Activated T-helper 1 cell treated with anti-CD3 and anti-CD28 coated beads, Interleukin-2, amount 50 U/mL, for 16 hours (primary cell): ENCODE results near the gene ARHGAP25.

ENCODE experiments used
- DNase-seq, 2 donors: peaks; one replicate each; pipeline ENCODE4 v3.0.0-alpha.2; 2020; ENCODE audit warnings: low read depth in 1 of 2, low spot score in 1 of 2

ARHGAP25 gene

DNA sequence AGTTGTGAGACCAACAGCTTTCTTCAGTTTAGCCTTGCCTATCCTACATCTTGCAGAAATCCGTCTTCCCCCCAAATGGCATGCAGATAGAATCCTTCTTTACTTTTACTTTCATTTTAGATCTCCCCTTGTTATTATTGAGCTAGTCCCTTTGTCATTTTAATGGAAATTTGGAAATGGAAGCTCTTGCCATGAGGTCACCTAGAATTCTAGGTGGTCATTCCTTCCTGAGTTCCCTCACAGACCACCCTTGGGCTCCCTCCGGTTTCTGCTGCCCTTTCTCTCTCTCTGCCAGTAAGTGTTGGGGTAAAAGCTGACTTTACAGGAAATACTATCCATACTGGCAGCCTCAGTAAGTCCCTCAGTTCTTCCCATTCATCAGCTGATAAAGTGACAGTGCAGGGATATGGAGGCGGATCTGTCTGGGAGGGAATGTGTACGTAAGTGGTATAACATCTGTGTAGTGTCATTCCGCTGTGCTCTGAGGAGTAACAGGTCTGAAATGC, 30.2 kb downstream of the ARHGAP25 start:
- DNase-seq = no peak

DNA sequence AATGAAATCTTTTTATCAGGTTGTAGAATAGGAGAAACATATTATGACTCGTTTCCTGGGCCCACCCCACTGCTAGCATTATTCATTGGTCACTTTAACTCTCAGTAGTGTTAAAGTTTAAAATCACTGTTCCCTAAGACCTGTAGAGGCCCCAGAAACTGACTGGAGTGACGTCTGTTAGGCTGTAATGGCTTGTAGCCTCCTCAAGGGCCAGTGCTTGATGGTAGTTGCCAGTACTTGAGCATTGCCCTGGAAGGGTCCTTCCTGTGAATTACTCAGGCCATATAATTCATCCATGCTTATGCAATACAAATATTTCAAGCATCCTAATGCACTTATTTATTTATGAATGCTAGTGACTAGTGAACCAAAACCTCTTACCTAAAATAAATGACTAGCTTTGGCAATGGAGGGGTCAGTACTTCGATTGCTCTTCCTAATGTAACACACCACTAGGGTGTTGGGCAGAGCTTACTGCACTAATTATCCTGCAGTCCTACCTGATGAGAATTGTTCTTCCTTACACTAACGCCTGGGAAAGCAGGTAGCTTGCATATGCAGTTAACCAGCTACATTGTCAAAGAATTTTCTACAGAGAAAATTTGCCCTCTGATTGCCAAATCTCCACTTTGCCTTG, 31.2 kb downstream of the ARHGAP25 start:
- DNase-seq = no peak

DNA sequence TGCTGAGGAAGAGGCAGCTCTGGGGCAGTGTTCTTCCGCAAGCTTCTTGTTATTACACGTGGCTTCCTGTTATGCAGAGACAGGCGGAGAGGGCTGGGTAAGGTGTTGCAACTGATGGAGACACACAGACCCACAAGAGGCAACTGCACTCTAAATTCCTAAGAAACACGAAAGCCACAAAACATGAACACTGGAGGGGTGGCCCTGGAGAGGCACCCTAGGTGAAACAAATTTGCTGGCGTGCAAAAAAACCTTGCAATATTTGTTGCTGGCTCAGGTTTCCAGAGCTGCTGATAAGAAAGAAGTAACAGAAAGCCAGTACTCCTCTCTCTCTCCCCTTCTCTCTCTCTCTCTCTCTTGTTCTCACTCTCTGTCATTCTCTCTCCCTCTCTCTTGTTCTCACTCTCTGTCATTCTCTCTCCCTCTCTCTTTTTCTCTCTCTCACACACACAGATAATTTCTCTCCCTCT, 31.8 kb downstream of the ARHGAP25 start:
- DNase-seq = peak; percentile 24 to 43

DNA sequence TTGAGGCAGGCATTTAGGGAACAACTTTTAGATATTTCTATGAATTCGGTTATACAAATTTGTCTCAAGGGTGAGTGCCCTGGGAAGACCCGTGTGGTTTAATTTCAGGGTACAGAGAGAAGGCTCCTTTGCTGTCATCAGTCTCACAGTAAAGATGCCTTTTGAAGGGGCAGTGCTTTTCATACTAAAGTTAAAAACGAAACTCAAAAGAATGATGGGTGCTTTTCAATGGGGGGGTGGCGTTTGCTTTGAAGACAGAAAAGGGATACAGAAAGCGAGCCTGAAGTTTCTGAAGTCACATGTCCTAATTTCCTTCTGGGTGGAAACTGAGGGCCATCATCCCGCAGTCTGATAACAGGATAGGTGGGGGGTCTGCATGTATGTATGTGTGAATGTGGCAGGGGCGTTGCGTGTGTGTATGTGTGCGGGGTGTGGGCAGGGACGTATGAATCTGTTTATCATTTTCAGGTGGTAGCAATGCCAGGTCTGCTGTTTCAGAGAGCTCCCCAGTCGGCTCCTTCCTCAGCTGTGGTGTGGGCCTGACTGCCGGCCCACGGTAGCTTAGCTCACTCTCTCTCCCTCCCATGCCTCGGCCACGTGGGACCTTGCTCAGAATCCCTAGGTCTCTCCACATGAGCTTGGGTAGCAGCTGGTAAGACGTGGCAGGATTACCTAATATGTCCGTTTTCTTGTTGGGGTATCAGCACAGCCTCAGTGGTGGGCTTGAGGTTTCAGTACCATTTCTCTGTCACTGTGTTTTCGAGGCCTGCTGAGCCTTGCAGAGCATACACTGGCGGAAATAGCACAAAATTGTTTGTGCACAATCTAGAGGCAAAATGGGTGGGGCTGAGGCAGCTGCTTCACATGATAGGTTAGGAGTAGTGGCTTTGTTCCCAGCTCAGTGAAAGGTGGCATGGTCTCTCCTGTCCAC, 32.7 kb downstream of the ARHGAP25 start:
- DNase-seq = peak in 1 of 2 donors; percentile 23

DNA sequence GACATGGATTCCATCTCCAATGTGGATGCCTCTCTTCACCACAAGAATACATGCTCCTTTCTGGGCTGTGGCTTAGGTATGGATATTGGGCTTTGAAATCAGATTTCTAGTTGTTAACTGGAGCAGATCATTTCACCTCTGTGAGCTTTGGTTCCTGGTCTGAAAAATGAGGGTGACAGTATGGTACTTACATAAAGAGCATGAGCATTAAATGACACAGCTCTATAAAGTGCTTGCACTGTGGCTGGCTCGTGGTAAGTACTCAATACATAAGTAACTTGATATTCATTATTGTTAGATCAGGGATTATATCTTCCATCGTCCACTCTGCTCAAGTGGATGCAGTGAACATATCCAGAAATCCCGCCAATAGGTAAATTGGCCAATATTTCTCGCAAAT, 33.4 kb downstream of the ARHGAP25 start:
- DNase-seq = no peak

DNA sequence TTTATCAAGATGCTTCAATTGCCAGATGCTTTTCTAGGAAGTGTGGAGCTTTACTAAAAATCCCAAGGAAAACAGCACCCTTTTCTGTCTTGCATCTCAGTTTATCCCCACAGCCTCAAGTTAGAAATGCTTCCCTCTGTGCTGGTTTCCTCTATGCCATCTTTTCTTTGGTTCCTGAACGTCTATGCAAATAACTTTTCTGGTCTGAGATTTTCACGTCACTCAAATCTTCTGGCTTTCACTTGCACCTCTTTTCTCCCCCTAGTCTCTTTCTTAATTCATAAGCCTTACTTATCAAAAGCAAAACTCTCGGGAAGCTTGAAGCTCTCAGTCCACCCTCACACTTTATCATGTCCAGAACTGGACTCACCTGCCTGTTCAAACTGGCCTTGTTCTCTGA, 33.9 kb downstream of the ARHGAP25 start:
- no peak for DNase-seq

DNA sequence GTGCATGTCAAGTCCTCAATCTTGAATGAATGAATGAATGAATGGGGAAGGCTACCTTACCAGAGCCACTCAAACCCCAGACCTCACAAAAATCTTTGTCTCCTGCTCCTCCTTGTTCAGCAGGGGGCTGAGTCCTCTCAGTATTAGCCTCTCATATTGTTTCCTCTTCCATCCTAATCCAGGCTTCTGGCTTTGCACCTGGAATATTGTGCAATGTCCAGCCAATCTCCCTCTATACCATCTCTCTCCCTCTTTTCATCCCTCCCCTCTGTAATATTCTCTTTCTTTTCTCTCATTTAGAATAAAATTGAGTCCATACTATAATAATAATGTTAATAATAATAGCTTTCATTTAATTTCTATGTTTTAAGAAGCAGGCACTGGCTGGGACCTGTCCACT, 34.3 kb downstream of the ARHGAP25 start:
- no peak for DNase-seq

DNA sequence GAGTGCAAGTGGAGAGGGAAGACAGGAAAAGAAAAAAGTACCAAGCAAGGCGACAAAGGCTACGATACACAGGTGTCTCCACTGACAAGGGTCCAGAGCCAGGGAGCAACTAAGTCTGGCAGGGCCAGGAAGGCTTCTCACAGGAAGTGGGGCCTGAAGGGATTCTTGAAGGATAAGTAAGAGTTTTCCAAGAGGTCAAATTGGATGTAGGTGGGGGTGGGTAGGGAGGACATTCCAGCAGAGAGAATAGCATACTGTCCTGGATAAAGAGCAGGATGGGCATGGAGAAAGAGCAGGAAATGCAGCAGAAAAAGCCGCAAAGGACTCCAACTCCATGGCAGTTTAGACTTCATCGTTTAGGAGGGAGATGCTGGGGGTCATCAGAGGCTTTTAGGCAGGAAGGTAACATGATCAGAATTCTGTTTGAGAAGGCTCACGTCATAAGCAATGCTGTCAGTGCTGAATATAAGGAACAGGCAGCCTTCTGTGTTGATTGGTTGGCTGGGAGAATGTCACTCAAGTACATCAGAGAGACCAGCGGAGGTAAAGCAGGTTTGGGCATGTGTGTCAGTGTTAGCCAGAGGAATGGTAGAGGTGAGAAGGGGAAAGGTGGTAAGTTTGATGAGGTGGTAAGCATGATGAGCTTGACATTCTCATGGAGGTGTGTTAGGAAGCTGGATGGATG, 35.1 kb downstream of the ARHGAP25 start:
- DNase-seq = no peak

DNA sequence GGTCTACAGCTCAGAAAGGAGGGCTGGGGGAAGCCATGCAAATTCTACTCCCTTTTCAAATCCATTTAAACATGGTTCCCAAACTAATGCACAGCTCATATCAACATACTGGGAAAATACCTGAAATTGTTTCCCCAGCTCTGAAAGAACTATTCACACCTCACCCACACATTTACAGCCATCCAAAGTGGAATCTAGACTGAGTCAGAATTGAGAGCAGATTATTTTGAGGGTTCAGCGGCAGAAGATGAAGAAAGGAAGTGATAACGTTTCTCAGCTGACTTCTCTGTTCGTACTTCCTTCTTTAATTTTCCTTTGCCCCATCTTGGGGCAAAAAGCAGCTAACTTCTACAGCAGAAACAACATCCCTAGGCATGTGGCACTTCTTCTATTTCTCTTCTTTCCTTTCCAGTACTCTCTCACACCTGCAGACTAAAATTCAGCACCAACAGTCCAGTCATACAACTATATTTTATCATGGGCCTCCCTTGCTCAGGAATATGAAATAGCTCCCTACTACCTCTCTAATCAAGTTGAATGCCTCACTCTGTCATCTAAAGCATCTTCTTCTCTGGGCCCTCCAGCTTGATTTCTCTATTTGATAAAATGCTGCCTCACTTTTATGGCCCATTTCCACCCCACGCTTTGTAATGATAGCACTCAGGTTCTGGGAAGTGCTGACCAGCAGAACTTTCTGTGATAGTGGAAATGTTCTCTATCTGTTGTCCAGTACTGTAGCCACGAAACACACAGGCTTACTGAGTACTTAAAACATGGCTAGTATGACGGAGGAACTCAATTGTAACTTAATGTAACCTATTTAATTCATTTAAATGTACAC, 35.9 kb downstream of the ARHGAP25 start:
- DNase-seq = no peak

DNA sequence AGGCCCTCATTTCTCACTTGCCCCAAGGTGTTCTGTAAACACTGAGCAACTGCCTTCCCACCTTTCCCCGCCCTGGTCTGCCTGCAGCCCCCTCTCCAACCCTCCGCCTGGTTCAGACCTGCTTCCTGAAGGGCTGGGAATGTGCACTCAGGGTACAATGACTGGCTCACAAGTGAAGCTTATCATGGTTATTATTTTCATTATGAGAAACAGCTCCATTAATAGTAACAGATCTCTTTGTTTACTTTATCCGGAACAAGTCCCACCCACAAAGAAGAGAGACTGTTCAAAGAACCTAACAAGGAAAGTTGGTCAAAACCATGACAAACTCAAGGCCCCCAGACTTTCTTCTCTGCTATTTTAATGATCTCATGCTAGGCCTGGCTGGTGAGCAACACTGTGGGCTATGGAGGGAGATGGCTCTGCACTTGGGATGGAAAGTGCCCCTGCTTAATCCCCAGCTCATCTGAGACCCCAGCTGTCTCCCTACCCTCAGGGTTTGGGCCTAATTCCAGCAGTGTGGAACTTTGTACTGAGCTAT, 36.7 kb downstream of the ARHGAP25 start:
- DNase-seq = no peak

DNA sequence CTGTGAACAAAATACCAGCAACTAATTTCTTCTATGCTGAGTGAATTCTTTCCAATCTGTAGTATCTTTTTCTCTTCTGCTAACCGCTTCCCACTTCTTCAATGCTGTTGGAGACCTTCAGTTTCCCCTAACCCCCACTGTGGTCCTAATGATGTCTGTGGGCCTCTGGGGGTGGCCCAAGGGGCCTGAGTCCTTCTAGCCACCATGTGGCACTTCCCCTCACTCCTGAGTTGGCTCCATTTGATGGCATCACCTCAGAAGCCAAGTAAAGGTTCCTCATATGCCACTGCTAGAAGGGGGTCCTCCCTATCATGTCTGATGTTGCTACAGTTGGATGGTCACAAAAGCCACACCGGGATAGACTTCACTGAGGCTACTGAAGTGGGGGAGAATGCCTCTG, 37.5 kb downstream of the ARHGAP25 start:
- no peak for DNase-seq

DNA sequence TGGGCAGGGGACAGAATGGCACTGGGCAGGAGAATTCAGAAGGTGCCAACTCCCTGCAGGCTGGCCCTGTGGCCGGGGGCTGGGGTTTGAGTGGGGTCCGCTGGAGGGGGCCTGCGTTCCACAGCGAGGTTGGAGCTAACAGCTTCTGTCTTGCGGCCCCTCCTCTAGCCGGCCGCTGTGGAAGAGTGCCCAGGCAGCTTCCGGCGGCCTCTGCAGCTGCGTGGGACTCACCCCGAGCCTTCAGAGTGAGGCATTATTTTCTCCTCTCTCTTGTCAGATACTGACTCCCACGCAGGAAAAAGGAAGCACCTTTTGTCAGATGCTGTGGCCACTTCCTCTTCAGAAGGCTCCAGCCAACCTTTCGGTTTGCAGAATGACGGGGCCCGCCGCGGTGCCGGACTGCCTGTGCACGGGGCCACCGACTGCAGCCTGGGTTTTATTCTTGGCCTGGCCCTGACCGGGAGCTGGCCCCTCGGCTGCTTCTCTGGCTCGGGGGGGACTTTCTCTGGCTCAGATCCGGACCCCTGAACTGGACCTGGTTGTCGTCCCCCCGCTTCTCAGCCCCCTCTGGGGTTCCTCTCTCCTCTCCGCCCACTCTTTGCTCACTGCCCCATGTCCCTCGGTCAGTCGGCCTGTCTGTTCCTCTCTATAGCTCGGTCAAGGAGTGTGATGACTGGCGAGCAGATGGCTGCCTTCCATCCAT, 40.1 kb downstream of the ARHGAP25 start:
- DNase-seq = peak; percentile 26

DNA sequence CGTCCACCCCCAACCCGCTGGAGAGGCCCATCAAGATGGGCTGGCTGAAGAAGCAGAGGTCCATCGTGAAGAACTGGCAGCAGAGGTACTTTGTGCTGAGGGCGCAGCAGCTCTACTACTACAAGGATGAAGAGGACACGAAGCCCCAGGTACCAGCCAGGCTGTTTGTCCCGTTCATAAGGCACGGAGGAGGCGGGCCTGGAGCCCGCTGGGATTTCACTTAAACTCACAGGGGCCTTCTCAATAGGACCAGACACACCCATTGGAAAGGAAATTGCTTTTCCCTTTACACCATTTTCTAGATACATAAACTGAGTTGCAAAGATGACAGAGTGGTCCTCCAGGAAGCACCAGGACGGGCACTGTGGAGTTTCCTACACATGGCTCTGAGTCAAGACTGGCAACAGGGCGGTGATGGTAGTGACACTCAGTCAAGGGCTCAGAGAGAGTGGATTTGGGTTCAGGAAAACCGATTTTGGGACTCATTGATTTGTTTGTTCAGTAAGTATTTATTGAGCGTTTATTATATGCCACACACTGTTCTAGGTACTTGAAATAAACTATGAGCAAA, 40.7 kb downstream of the ARHGAP25 start:
- no peak for DNase-seq

DNA sequence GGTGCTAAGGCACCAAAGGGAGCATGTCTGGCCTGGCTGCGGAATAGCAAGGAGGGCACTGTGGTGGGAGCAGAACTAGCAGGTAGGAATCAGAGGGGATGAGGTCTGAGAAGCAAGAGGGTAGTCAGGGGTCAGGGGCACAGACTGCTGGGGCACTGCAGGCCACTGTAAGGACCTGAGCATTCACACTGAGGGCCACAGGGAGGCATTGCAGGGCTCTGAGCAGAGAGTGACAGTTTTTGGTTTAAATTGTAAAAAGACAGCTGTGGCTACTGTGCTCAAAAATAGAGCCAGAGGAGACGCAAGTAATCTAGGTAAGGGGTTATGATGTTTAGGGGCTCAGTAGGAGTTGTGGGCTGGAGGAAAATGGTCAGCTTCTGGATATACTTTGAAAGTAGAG, 41.5 kb downstream of the ARHGAP25 start:
- DNase-seq = no peak

DNA sequence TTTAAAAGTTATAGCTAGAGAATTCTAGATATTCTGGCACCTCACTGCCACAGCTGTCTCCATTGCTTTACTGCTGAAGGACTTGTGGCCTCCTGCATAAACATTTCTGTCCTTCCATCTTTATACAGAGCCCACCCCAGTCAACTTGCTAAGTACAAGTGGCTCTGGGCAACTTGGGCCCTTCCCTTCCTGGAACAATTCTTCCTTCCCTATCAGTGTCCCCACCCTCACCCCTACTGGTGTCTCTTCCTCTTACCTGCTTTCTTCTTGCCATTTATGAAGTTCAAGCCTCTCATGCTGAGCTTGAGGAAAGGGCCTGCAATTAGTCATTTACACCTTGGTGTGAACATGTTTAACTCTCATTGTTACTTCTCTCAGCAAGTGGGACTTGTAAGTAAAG, 45.0 kb downstream of the ARHGAP25 start:
- DNase-seq = no peak

DNA sequence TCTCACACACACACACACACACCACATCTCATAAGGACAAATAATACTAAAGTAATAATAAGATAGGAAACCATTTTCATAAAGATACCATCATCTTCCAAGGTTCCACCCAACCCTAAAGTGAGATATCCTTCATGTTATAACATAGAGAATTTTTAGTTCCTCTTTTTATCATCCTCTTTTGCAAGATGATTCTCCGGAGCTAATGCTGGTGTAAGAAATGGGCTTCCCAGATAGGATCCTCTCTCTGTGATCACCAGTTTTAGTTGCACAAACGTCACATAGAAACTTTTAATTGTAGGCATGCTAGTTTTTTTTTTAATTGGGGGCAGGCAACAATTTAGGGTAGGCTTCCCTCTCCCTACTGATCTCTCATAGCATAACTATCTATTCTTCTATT, 49.6 kb downstream of the ARHGAP25 start:
- no peak for DNase-seq

DNA sequence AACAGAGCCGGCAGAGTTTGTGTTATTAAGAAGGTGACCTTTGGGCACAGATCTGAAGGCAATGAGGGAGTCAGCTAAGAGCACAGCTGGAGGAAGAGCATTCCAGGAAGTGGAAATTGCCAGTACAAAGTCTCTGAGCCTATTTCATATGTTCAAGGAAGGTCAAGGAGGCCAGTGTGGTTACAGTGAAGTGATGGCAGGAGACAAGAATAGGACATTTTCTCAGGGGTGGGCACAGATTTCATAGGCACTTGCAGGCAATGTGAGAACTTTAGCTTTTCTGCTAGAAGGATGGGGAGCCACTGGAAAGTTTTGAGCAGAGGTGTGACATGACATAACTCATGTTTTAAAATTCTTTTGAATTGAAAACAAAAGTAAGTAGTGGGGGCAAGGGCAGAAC, 50.3 kb downstream of the ARHGAP25 start:
- DNase-seq = no peak

DNA sequence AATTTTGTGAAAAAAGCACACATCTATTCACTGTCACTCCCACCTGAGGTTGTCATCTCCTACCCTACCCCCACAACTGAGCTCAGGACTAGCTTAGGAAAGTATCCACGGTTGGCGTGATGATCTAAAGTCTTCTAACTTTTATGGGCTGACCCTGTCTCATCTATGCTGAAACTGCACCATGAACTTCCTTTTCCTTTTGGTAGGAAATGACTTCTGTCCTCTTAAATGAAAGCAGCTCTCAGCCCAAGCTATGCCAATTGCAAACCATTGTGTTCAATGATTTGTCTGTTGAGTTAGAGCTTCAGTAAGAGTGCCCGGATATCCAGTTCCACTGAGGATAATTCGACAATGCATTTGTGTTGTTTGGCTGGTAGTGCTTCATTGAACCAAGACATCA, 52.7 kb downstream of the ARHGAP25 start:
- no peak for DNase-seq

DNA sequence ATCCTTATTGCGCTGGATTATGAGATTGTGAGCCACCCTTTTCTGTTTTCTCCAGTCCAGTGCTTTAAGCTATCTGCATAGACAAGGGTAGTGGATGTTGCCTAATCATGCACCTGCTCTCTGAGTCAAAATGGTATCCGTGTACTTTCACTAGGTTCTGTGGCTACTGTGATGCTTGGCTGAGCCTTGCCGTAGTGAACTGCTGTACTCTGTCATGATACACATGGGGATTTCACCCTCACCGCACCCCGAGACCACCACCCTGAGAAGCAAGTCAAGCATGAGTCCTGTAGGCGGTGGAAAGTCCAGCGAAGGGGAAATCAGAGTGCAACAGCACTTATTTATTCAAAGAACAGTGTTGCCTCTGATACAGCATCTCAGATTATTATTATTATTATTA, 55.0 kb downstream of the ARHGAP25 start:
- DNase-seq = no peak

DNA sequence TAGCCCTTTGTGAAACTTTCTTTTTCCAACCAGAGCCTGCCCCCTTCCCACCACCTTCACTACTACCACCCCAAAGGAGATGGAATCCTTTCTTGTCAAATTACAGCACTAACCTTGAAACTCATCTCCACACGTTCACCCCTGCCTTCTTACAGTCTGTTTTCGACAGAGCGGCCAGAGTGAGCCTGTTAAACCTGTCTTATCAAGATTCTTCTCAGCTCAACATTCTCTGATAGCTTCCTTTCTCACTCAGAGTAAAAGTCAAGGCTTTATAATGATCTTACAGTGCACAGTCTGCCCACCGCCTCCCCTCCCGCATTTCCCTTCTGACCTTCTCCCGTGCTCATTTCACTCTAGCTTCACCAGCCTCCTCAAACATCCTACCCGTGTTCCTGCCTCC, 56.0 kb downstream of the ARHGAP25 start:
- no peak for DNase-seq
